Adrenal gland (tissue), 5 donors: ENCODE data around the gene TRIM60.

Source experiments
- POLR2A ChIP-seq, 2 donors: fragments of 450-650 bp; IDR thresholded peaks; one replicate each; pipeline ENCODE4 v1.6.1; 2017; ENCODE audit warnings: antibody characterized with exemption in 2 of 2, mild to moderate bottlenecking in 2 of 2, moderate library complexity in 1 of 2
- TF ChIP-seq, protein P1 (sequence below), 6 experiments: fragments of 450-650 bp in 4 of 6; fragments of 200-600 bp in 2 of 6; sonication (generic) in 1 of 6; IDR thresholded peaks; 1 replicate in 5 of 6; 2 replicates in 1 of 6; pipeline versions ENCODE4 v1.5.1 to v1.8.0; 2016 to 2021; ENCODE audit warnings: antibody characterized with exemption in 6 of 6, mild to moderate bottlenecking in 2 of 6, moderate library complexity in 1 of 6
- donor health status: DM: no; HTN: no; CAD: no.

DNA sequence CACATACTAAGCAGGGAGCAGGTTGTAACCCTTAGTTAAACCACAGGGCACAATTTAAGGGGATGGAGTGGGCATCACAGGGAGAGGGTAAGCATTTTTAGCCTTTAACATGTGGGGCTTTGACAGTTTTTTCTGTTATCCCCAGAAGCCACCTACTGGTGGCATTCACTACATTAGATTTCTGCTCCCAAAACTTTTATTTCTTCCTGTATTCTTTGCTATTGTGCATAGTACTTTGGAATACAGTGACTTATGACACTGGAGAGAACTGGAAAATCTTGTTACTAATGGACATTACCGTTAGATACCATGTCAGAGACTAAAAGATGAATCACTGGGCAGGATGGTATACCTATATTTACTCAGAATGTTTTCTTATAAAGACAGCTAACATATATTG lies 29.1 kb downstream of the TRIM60 start:
- TF ChIP-seq, protein P1, sequence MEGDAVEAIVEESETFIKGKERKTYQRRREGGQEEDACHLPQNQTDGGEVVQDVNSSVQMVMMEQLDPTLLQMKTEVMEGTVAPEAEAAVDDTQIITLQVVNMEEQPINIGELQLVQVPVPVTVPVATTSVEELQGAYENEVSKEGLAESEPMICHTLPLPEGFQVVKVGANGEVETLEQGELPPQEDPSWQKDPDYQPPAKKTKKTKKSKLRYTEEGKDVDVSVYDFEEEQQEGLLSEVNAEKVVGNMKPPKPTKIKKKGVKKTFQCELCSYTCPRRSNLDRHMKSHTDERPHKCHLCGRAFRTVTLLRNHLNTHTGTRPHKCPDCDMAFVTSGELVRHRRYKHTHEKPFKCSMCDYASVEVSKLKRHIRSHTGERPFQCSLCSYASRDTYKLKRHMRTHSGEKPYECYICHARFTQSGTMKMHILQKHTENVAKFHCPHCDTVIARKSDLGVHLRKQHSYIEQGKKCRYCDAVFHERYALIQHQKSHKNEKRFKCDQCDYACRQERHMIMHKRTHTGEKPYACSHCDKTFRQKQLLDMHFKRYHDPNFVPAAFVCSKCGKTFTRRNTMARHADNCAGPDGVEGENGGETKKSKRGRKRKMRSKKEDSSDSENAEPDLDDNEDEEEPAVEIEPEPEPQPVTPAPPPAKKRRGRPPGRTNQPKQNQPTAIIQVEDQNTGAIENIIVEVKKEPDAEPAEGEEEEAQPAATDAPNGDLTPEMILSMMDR (IDR thresholded peaks at IDR 0.05): no peak
- no peak for TF ChIP-seq POLR2A (IDR thresholded peaks at IDR 0.05)
